Activated CD4-positive, alpha-beta T cell treated with anti-CD3 and anti-CD28 coated beads for 4 hours (primary cell): Measurements from ENCODE around the gene LFNG.

Experiments
- DNase-seq, 2 donors: peaks; one replicate each; pipeline ENCODE4 v3.0.0-alpha.2; 2020

The LFNG gene

GRCh38 chr7:2484868-2485267, 34.7 kb upstream of the LFNG start:
- DNase-seq = no peak

- DNase-seq = no peak
These were observed 31.8 kb upstream of the LFNG start for GRCh38 chr7:2487586-2488271.

GRCh38 chr7:2488272-2488645, 31.3 kb upstream of the LFNG start:
- no peak for DNase-seq

GRCh38 chr7:2488681-2489080, 30.9 kb upstream of the LFNG start:
- no peak for DNase-seq

GRCh38 chr7:2490181-2490651, 29.4 kb upstream of the LFNG start:
- no peak for DNase-seq

- no peak for DNase-seq
These were observed 27.5 kb upstream of the LFNG start for GRCh38 chr7:2492038-2492437.

GRCh38 chr7:2493205-2494164, 26.1 kb upstream of the LFNG start:
- DNase-seq = no peak

- no peak for DNase-seq
These were observed 25.1 kb upstream of the LFNG start for GRCh38 chr7:2494191-2495130.

GRCh38 chr7:2495418-2496299, 23.9 kb upstream of the LFNG start:
- DNase-seq = no peak

GRCh38 chr7:2496375-2496774, 23.2 kb upstream of the LFNG start:
- DNase-seq = no peak

GRCh38 chr7:2497065-2497464, 22.5 kb upstream of the LFNG start:
- no peak for DNase-seq

GRCh38 chr7:2497500-2498336, 21.9 kb upstream of the LFNG start:
- no peak for DNase-seq

GRCh38 chr7:2498708-2499107, 20.9 kb upstream of the LFNG start:
- DNase-seq = no peak

- DNase-seq = no peak
These were observed 20.4 kb upstream of the LFNG start for GRCh38 chr7:2499181-2499580.

- no peak for DNase-seq
These were observed 19.7 kb upstream of the LFNG start for GRCh38 chr7:2499719-2500430.

GRCh38 chr7:2500701-2501100, 18.9 kb upstream of the LFNG start:
- DNase-seq = no peak

- DNase-seq = no peak
These were observed 17.5 kb upstream of the LFNG start for GRCh38 chr7:2501947-2502646.

GRCh38 chr7:2502647-2502966, 17.0 kb upstream of the LFNG start:
- DNase-seq = no peak

GRCh38 chr7:2503056-2503941, 16.3 kb upstream of the LFNG start:
- DNase-seq = no peak
